Parathyroid adenoma (tissue), 2 donors: ENCODE measurements around the gene PSMB1.
"Not testable (repeated sequence)": the region's sequence is repeated elsewhere in the genome, so short reads cannot be mapped to it uniquely, and the experiment has no call there.

ENCODE experiments used
- H2AFZ ChIP-seq: fragments of 300-600 bp; sonication (generic); one replicate; pipeline ENCODE4 v1.7.0; 2017; ENCODE audit warnings: antibody characterized with exemption, mild to moderate bottlenecking
- H3K27ac ChIP-seq: fragments of 300-600 bp; sonication (generic); one replicate; pipeline ENCODE4 v1.7.0; 2017
- H3K27me3 ChIP-seq: fragments of 300-600 bp; sonication (generic); one replicate; pipeline ENCODE4 v1.7.0; 2017; ENCODE audit warnings: low read length; ENCODE audit not compliant: control insufficient read depth, insufficient read depth
- H3K36me3 ChIP-seq: fragments of 300-600 bp; sonication (generic); one replicate; pipeline ENCODE4 v1.7.0; 2017; ENCODE audit warnings: low read length; ENCODE audit not compliant: control insufficient read depth, insufficient read depth
- H3K4me1 ChIP-seq: fragments of 300-600 bp; sonication (generic); one replicate; pipeline ENCODE4 v1.7.0; 2017; ENCODE audit warnings: control low read depth
- H3K4me2 ChIP-seq: fragments of 300-600 bp; sonication (generic); one replicate; pipeline ENCODE4 v1.7.0; 2017; ENCODE audit warnings: low read length
- H3K4me3 ChIP-seq: fragments of 300-600 bp; sonication (generic); one replicate; pipeline ENCODE4 v1.7.0; 2017; ENCODE audit warnings: low read depth, low read length
- H3K79me2 ChIP-seq: fragments of 300-600 bp; sonication (generic); one replicate; pipeline ENCODE4 v1.7.0; 2017; ENCODE audit warnings: control low read depth
- H3K9ac ChIP-seq: fragments of 300-600 bp; sonication (generic); one replicate; pipeline ENCODE4 v1.7.0; 2017; ENCODE audit warnings: mild to moderate bottlenecking
- H3K9me3 ChIP-seq: fragments of 300-600 bp; sonication (generic); one replicate; pipeline ENCODE4 v1.7.0; 2017; ENCODE audit warnings: low read length; ENCODE audit not compliant: control insufficient read depth
- CTCF ChIP-seq: fragments of 300-600 bp; sonication (generic); IDR thresholded peaks from one replicate; pipeline ENCODE4 v1.7.0; 2017; ENCODE audit warnings: antibody characterized with exemption, mild to moderate bottlenecking
- donor health status: primary hyperparathyroidism.

PSMB1 gene

GRCh38 chr6:170532867-170533488 is 20.1 kb downstream of the PSMB1 start:
- Histone ChIP-seq H3K27me3 (no peaks in the 10 kb centered on the region), H3K4me2 (no peak overlapping the region), H3K4me1 (no peaks in the 10 kb centered on the region), H3K4me3 (no peak overlapping the region), H3K79me2 (peaks cover 12% of the 10 kb centered on the region), H3K9ac (no peak overlapping the region), H3K27ac (no peak overlapping the region), H3K36me3 (no peaks in the 10 kb centered on the region), H3K9me3 (no peaks in the 10 kb centered on the region), H2AFZ (no peak overlapping the region)
- TF ChIP-seq CTCF = no peak

GRCh38 chr6:170529839-170530469 is 23.2 kb downstream of the PSMB1 start:
- no peaks in the 10 kb centered on the region for H3K27me3 ChIP-seq
- H2AFZ ChIP-seq = no peak overlapping the region
- H3K9me3 ChIP-seq = no peaks in the 10 kb centered on the region
- no peaks in the 10 kb centered on the region for H3K79me2 ChIP-seq
- H3K4me1 ChIP-seq = peaks cover 2% of the 10 kb centered on the region
- no peak overlapping the region for H3K4me3 ChIP-seq
- TF ChIP-seq CTCF = peak; percentile 84
- H3K4me2 ChIP-seq = no peak overlapping the region
- no peak overlapping the region for H3K27ac ChIP-seq
- no peak overlapping the region for H3K9ac ChIP-seq
- H3K36me3 ChIP-seq = no peaks in the 10 kb centered on the region

GRCh38 chr6:170527995-170528394 is 25.1 kb downstream of the PSMB1 start:
- not testable (repeated sequence) for H3K9me3 ChIP-seq, H3K4me3 ChIP-seq, H3K36me3 ChIP-seq, H3K79me2 ChIP-seq, H3K27me3 ChIP-seq, H3K4me2 ChIP-seq, H3K27ac ChIP-seq, H3K9ac ChIP-seq, H2AFZ ChIP-seq, H3K4me1 ChIP-seq

- Histone ChIP-seq H3K4me3 (no peak overlapping the region), H3K4me1 (peaks cover 5% of the 10 kb centered on the region), H3K27ac (no peak overlapping the region), H3K9ac (no peak overlapping the region), H3K27me3 (no peaks in the 10 kb centered on the region), H3K4me2 (no peak overlapping the region), H3K36me3 (no peaks in the 10 kb centered on the region), H2AFZ (no peak overlapping the region), H3K9me3 (no peaks in the 10 kb centered on the region), H3K79me2 (no peaks in the 10 kb centered on the region)
- no peak for TF ChIP-seq CTCF
Observed at GRCh38 chr6:170525795-170526194, 27.3 kb downstream of the PSMB1 start.

GRCh38 chr6:170524172-170524502 is 29.0 kb downstream of the PSMB1 start:
- Histone ChIP-seq H3K4me2 (no peak overlapping the region), H3K9me3 (no peaks in the 10 kb centered on the region), H3K27me3 (no peaks in the 10 kb centered on the region), H3K36me3 (no peaks in the 10 kb centered on the region), H3K4me3 (no peak overlapping the region), H3K79me2 (no peaks in the 10 kb centered on the region), H3K27ac (no peak overlapping the region), H3K4me1 (peaks cover 5% of the 10 kb centered on the region), H2AFZ (no peak overlapping the region), H3K9ac (no peak overlapping the region)
- TF ChIP-seq CTCF = no peak
